ENCODE data around the gene CSGALNACT2. TPM values are rescaled to one million over a fixed set of nuclear protein-coding genes. Genes with fewer than 3 reads are reported as not detected.
A peak's percentile ranks its signal among the peaks of the same experiment; 100 is the strongest.

Gene CSGALNACT2
- total RNA-seq, 1 experiment from 2014 or later, result 6.4 TPM

- H3K9me3 Mint-ChIP-seq (ENCODE audit: unreplicated experiment), result no peaks in the 10 kb centered on the region
- intact Hi-C loops (cut with micrococcal nuclease; ENCODE audit: unreplicated experiment), result no loop called here
- CTCF ChIA-PET, result no interaction called here
These were observed 2.6 kb upstream of the CSGALNACT2 start for GRCh38 chr10:43135656-43136055.

GRCh38 chr10:43136432-43136831, 1.8 kb upstream of the CSGALNACT2 start:
- intact Hi-C loops (cut with micrococcal nuclease; ENCODE audit: unreplicated experiment), result no loop called here
- H3K4me1 Mint-ChIP-seq (ENCODE audit: low read depth, unreplicated experiment), result peaks cover 12% of the 10 kb centered on the region
- ChIA-PET CTCF (no interaction called here), POLR2A (no interaction called here)
- TF ChIP-seq CTCF (IDR thresholded peaks at IDR 0.05; ENCODE audit: insufficient read depth in 1 of 2, low read depth in 1 of 2, low read length in 1 of 2, severe bottlenecking in 1 of 2, unreplicated experiment in 1 of 2), result no peak
- peaks cover 7% of the 10 kb centered on the region for H3K27me3 Mint-ChIP-seq (ENCODE audit: insufficient read depth, unreplicated experiment)
- peaks cover 6% of the 10 kb centered on the region; the same call in 1 of the 2 replicates for H3K4me1 ChIP-seq
- H3K9me3 ChIP-seq, result no peaks in the 10 kb centered on the region
- no peaks in the 10 kb centered on the region for H3K9me3 Mint-ChIP-seq (ENCODE audit: unreplicated experiment)
- BruUV-seq (replicated peaks), result no TSS peak
- H3K4me3 ChIP-seq (ENCODE audit: low read depth, low read length), result no peak overlapping the region
- no peak overlapping the region for H3K27ac Mint-ChIP-seq (ENCODE audit: unreplicated experiment)
- H3K4me3 Mint-ChIP-seq (ENCODE audit: unreplicated experiment), result peak overlapping the region; percentile 8
- no peaks in the 10 kb centered on the region for H3K36me3 Mint-ChIP-seq (ENCODE audit: insufficient read depth, unreplicated experiment)
- no peaks in the 10 kb centered on the region for H3K36me3 ChIP-seq (ENCODE audit: control insufficient read depth, insufficient read depth, low read length)
- H3K27me3 ChIP-seq (replicated peaks; ENCODE audit: control insufficient read depth, insufficient read depth, low read length), result peaks cover 2% of the 10 kb centered on the region
- no peak for DNase-seq

More at GRCh38 chr10:43135656-43136055, 2.6 kb upstream of the CSGALNACT2 start:
- Mint-ChIP-seq H3K27me3 (ENCODE audit: insufficient read depth, unreplicated experiment) (peaks cover 12% of the 10 kb centered on the region), H3K4me3 (ENCODE audit: unreplicated experiment) (peak overlapping the region; percentile 8), H3K36me3 (ENCODE audit: insufficient read depth, unreplicated experiment) (no peaks in the 10 kb centered on the region), H3K4me1 (ENCODE audit: low read depth, unreplicated experiment) (peaks cover 12% of the 10 kb centered on the region), H3K27ac (ENCODE audit: unreplicated experiment) (no peak overlapping the region)
- Histone ChIP-seq H3K9me3 (no peaks in the 10 kb centered on the region), H3K4me3 (ENCODE audit: low read depth, low read length) (no peak overlapping the region), H3K36me3 (ENCODE audit: control insufficient read depth, insufficient read depth, low read length) (no peaks in the 10 kb centered on the region), H3K27me3 (replicated peaks; ENCODE audit: control insufficient read depth, insufficient read depth, low read length) (peaks cover 2% of the 10 kb centered on the region), H3K4me1 (peaks cover 6% of the 10 kb centered on the region; the same call in 1 of the 2 replicates)
- BruUV-seq (replicated peaks), result no TSS peak
- no peak for TF ChIP-seq CTCF (IDR thresholded peaks at IDR 0.05; ENCODE audit: insufficient read depth in 1 of 2, low read depth in 1 of 2, low read length in 1 of 2, severe bottlenecking in 1 of 2, unreplicated experiment in 1 of 2)
- POLR2A ChIA-PET, result no interaction called here
- DNase-seq, result no peak

- ChIA-PET CTCF (no interaction called here), POLR2A (no interaction called here)
- Histone ChIP-seq H3K27me3 (replicated peaks; ENCODE audit: control insufficient read depth, insufficient read depth, low read length) (peaks cover 2% of the 10 kb centered on the region), H3K4me1 (peaks cover 6% of the 10 kb centered on the region; the same call in 1 of the 2 replicates), H3K4me3 (ENCODE audit: low read depth, low read length) (peak overlapping the region; percentile 95), H3K36me3 (ENCODE audit: control insufficient read depth, insufficient read depth, low read length) (no peaks in the 10 kb centered on the region), H3K9me3 (no peaks in the 10 kb centered on the region)
- BruUV-seq (replicated peaks), result no TSS peak
- DNase-seq, result no peak
- peak overlapping the region; percentile 91 for H3K4me3 Mint-ChIP-seq (ENCODE audit: unreplicated experiment)
- TF ChIP-seq CTCF (IDR thresholded peaks at IDR 0.05; ENCODE audit: insufficient read depth in 1 of 2, low read depth in 1 of 2, low read length in 1 of 2, severe bottlenecking in 1 of 2, unreplicated experiment in 1 of 2), result no peak
- intact Hi-C loops (cut with micrococcal nuclease; ENCODE audit: unreplicated experiment), result no loop called here
- no peaks in the 10 kb centered on the region for H3K36me3 Mint-ChIP-seq (ENCODE audit: insufficient read depth, unreplicated experiment)
- peaks cover 12% of the 10 kb centered on the region for H3K4me1 Mint-ChIP-seq (ENCODE audit: low read depth, unreplicated experiment)
- H3K27ac Mint-ChIP-seq (ENCODE audit: unreplicated experiment), result peak overlapping the region; percentile 74
- peaks cover 2% of the 10 kb centered on the region for H3K27me3 Mint-ChIP-seq (ENCODE audit: insufficient read depth, unreplicated experiment)
- H3K9me3 Mint-ChIP-seq (ENCODE audit: unreplicated experiment), result no peaks in the 10 kb centered on the region
These were observed 1.1 kb upstream of the CSGALNACT2 start for GRCh38 chr10:43136995-43137716.
